ENCODE data around the gene TARBP2. TPM values are rescaled to one million over a fixed set of nuclear protein-coding genes. Genes with fewer than 3 reads are reported as not detected.
"Not testable (repeated sequence)": the region's sequence is repeated elsewhere in the genome, so short reads cannot be mapped to it uniquely, and the experiment has no call there.

TARBP2 gene
- total RNA-seq, 1 donor from 2014 or later: 19.4 TPM

GRCh38 chr12:53532524-53533445 is 31.7 kb downstream of the TARBP2 start:
- intact Hi-C loops (cut with DNase I): no loop called here
- ATAC-seq (peak; percentile 25), DNase-seq (ENCODE audit: low spot score) (no peak)

- DNase-seq (ENCODE audit: low spot score) (no peak), ATAC-seq (no peak)
- intact Hi-C loops (cut with DNase I): no loop called here
Measured at GRCh38 chr12:53533471-53533870, 32.4 kb downstream of the TARBP2 start.

GRCh38 chr12:53536962-53537361 is 35.9 kb downstream of the TARBP2 start:
- intact Hi-C loops (cut with DNase I): no loop called here
- no peak for ATAC-seq
- DNase-seq (ENCODE audit: low spot score): no peak

DNA sequence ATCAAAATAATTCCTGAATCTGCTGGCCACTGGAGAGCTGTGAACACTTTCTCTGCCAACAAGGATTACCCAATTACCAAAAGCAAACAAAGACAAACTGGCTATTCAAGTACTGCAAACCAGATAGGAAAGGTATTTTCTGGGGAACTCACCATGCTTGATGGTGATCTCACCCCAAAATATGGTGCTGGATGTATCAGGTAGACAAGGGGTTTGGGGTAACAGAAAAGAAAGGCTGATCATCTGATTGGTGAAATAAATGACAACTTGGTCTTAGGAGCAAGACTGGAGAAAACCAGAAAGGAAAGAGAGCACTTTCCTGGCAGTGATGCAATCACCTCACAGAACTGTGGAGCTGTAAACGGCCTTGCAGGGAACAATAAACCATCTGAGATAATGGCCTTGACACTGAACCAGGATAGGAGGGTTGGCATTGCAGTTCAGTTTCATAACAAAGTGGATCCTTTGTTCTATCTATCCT is 37.2 kb downstream of the TARBP2 start:
- DNase-seq (ENCODE audit: low spot score): no peak
- intact Hi-C loops (cut with DNase I): no loop called here
- peak; percentile 94 for ATAC-seq

- intact Hi-C loops (cut with DNase I): no loop called here
- ATAC-seq (no peak), DNase-seq (ENCODE audit: low spot score) (no peak)
Measured at GRCh38 chr12:53539526-53539925, 38.4 kb downstream of the TARBP2 start.

- peak; percentile 90 for ATAC-seq
- no peak for DNase-seq (ENCODE audit: low spot score)
- intact Hi-C loops (cut with DNase I): loop anchor here (10.0 kb wide), 1 partner anchor 131 kb away; the partner anchor contains the start of gene ATP5MC2
Measured at GRCh38 chr12:53543539-53543938, 42.5 kb downstream of the TARBP2 start.

GRCh38 chr12:53548354-53548753 is 47.3 kb downstream of the TARBP2 start:
- not testable (repeated sequence) for DNase-seq (ENCODE audit: low spot score); ATAC-seq
- intact Hi-C loops (cut with DNase I): loop anchor here (10.0 kb wide), 1 partner anchor 126 kb away; the partner anchor contains the start of gene ATP5MC2

DNA sequence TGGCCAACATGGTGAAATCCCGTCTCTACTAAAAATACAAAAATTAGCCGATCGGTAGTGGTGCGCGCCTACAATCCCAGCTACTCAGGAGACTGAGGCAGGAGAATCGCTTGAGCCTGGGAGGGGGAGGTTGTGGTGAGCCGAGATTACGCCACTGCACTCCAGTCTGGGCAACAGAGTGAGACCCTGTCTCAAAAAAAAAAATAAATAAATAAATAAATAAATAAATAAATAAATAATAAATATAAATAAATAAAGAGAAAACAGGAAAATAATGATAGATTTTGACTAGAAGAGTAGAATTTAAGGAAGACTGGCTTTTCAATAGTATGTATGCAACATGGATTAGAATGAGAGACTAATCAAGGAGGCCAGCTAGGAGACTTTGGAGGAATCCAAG is 49.0 kb downstream of the TARBP2 start:
- ATAC-seq; intact Hi-C loops (cut with DNase I): not testable (repeated sequence)

DNA sequence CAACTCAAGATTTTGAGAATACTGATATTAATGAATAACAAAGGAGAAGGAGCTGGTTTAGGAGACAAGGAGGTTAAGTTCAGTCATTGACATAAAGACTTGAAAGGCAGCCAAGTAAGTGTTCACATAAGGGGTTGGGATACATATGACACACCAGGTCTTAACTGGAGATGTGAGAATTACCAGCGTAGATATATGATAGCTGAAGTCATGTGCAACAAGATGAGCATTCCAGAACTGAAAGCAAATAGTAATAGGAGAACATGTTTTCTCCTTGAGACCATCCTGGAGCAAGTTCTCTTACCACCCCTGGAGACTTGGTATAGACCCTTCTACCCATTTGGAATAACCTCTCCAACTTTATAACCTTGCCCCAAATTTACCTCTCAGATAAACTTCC is 49.5 kb downstream of the TARBP2 start:
- DNase-seq (ENCODE audit: low spot score) (no peak), ATAC-seq (no peak)
- intact Hi-C loops (cut with DNase I): no loop called here

More for the DNA sequence above, 49.0 kb downstream of the TARBP2 start:
- DNase-seq (ENCODE audit: low spot score): not testable (repeated sequence)

DNA sequence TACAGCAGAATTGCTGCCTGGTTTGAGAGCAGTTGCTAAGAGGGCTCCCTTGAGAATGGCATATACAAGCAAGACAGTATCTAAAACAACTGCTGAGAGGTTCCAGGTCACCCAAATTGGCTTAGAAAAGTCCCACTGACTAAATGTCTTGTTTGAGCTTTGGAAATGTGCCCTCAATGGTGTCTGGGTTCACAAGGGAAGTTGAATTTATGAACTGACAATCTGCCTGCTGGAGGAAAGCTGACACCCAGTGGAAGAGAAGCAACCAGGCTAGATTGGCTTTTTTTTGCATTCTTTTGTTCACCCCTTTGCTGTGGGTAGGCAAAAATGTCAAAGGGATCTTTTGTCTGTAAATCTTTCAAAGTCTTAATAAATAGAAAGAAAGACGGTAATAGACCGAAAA is 50.8 kb downstream of the TARBP2 start:
- intact Hi-C loops (cut with DNase I): no loop called here
- ATAC-seq (peak; percentile 36), DNase-seq (ENCODE audit: low spot score) (no peak)

DNA sequence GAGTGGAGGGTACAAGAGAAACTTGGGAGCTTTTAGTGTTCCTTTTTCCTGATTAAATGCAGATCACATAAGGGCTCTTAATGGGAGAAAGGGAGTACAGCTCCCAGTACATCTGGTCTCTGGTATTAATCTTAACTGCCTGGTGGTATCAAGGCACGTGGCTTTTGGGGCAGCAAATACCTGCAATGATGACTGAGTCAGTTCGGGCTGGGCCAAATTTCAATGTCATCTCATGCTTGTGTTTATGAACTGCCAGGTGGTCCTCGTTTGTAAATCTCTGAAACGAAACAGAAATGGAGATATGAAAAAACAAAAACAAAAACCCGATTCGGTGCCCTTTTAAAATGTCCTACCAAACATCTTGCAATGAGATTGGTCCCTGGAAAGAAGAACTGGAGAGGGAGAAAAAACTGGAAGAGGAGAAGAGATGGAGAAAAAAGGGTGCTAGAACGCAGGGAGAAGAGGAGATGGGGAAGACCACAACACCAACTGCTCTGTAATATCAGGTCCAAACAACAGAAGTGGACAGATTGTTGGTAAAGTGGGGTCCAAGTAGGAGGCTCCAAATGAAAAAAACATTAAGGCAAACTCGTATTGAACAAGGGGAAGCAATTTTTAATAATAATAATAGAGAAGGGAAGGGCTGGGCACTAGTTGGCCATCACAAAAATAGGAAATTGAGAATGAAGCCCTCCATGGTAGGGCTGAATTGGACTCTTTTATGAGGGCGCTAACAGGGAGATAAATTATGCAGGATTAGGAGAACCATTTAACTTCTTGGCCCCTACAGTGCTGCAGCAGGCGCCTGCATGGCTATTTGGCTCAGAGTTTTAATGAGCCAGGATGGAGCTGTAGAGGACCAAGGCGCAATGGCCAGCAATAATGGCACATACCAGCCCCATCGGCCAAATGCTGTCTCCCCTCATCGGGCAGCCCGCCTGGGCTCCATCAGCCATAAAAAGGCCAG is 51.6 kb downstream of the TARBP2 start:
- intact Hi-C loops (cut with DNase I): no loop called here
- DNase-seq (ENCODE audit: low spot score): no peak
- ATAC-seq: no peak

Other genes with a start within 250 kb of the TARBP2 start
- 1.2 TPM for gene ESPL1, start 233.0 kb upstream of the TARBP2 start, total RNA-seq
- gene PFDN5, start 205.7 kb upstream of the TARBP2 start, total RNA-seq: 490 TPM
- gene MYG1, start 201.6 kb upstream of the TARBP2 start, total RNA-seq: 31.9 TPM
- 41.1 TPM for gene AAAS, start 179.7 kb upstream of the TARBP2 start, total RNA-seq
- gene SP7, start 164.9 kb upstream of the TARBP2 start, total RNA-seq: 0.31 TPM
- 101 TPM for gene SP1, start 121.1 kb upstream of the TARBP2 start, total RNA-seq
- gene AMHR2, start 77.4 kb upstream of the TARBP2 start, total RNA-seq: not detected
- gene PRR13, start 59.5 kb upstream of the TARBP2 start, total RNA-seq: 86.4 TPM
- 772 TPM for gene PCBP2, start 49.2 kb upstream of the TARBP2 start, total RNA-seq
- 28.6 TPM for gene MAP3K12, start 1.8 kb upstream of the TARBP2 start, total RNA-seq
- not detected for gene NPFF, start 6.2 kb downstream of the TARBP2 start, total RNA-seq
- gene ATF7, start 125.1 kb downstream of the TARBP2 start, total RNA-seq: 62.5 TPM
- 148 TPM for gene ATP5MC2, start 174.8 kb downstream of the TARBP2 start, total RNA-seq
- gene CALCOCO1, start 226.2 kb downstream of the TARBP2 start, total RNA-seq: 206 TPM

Measured in sciatic nerve (tissue), 2 donors.